ENCODE results near the gene INIP. TPM values are rescaled to one million over a fixed set of nuclear protein-coding genes. Genes with fewer than 3 reads are reported as not detected.

INIP gene
- total RNA-seq, 1 experiment from 2014 or later = 16.0 TPM

GRCh38 chr9:112700085-112700484, 17.8 kb downstream of the INIP start (continued):
- no peak for TF ChIP-seq PRDM15 (CRISPR knock-in tag; IDR thresholded peaks at IDR 0.05)
- TF ChIP-seq GTF2I (CRISPR knock-in tag; conservative IDR thresholded peaks at IDR 0.05) = no peak
- TF ChIP-seq ATF2 (CRISPR knock-in tag; IDR thresholded peaks at IDR 0.05; ENCODE audit: borderline replicate concordance, low read depth) = no peak
- TF ChIP-seq MXD4 (CRISPR knock-in tag; IDR thresholded peaks at IDR 0.05; ENCODE audit: borderline replicate concordance) = no peak
- TF ChIP-seq ZNF532 (CRISPR knock-in tag; IDR thresholded peaks at IDR 0.05; ENCODE audit: borderline replicate concordance) = no peak
- TF ChIP-seq CREB1 (CRISPR knock-in tag; IDR thresholded peaks at IDR 0.05) = no peak
- TF ChIP-seq E2F1 (CRISPR knock-in tag; IDR thresholded peaks at IDR 0.05) = no peak
- TF ChIP-seq USF2 (CRISPR knock-in tag; IDR thresholded peaks at IDR 0.05) = no peak
- TF ChIP-seq FOXK1 (CRISPR knock-in tag; IDR thresholded peaks at IDR 0.05) = no peak
- no peak for TF ChIP-seq MAX (CRISPR knock-in tag; IDR thresholded peaks at IDR 0.05)
- no peak for TF ChIP-seq E2F5 (CRISPR knock-in tag; IDR thresholded peaks at IDR 0.05)
- no peak for TF ChIP-seq ZBTB43 (CRISPR knock-in tag; IDR thresholded peaks at IDR 0.05)
